GOT3 (cell line): ENCODE results near the gene PCNX1.
"Not testable (repeated sequence)": the region's sequence is repeated elsewhere in the genome, so short reads cannot be mapped to it uniquely, and the experiment has no call there.

Experiments
- DNase-seq: peaks from one replicate; lab custom pipeline; 2025; ENCODE audit warnings: mixed read lengths; lab: John Stamatoyannopoulos, UW

The PCNX1 gene

GRCh38 chr14:70916300-70916699 is 9.0 kb downstream of the PCNX1 start:
- no peak for DNase-seq

GRCh38 chr14:70916799-70917198 is 9.5 kb downstream of the PCNX1 start:
- no peak for DNase-seq

GRCh38 chr14:70917633-70918032 is 10.4 kb downstream of the PCNX1 start:
- no peak for DNase-seq

GRCh38 chr14:70919774-70920173 is 12.5 kb downstream of the PCNX1 start:
- DNase-seq = no peak

GRCh38 chr14:70920608-70921007 is 13.3 kb downstream of the PCNX1 start:
- no peak for DNase-seq

- DNase-seq = no peak
These were observed 14.4 kb downstream of the PCNX1 start for GRCh38 chr14:70921669-70922068.

- DNase-seq = no peak
These were observed 17.3 kb downstream of the PCNX1 start for GRCh38 chr14:70924521-70924920.

GRCh38 chr14:70926235-70926830 is 19.1 kb downstream of the PCNX1 start:
- DNase-seq = no peak

- no peak for DNase-seq
These were observed 23.7 kb downstream of the PCNX1 start for GRCh38 chr14:70931008-70931407.

GRCh38 chr14:70934084-70934483 is 26.8 kb downstream of the PCNX1 start:
- DNase-seq = no peak

- no peak for DNase-seq
These were observed 27.4 kb downstream of the PCNX1 start for GRCh38 chr14:70934502-70935134.

- no peak for DNase-seq
These were observed 27.9 kb downstream of the PCNX1 start for GRCh38 chr14:70935135-70935534.

GRCh38 chr14:70939693-70940092 is 32.4 kb downstream of the PCNX1 start:
- DNase-seq = not testable (repeated sequence)

GRCh38 chr14:70941637-70942341 is 34.5 kb downstream of the PCNX1 start:
- DNase-seq = not testable (repeated sequence)

- no peak for DNase-seq
These were observed 35.1 kb downstream of the PCNX1 start for GRCh38 chr14:70942342-70942706.

- not testable (repeated sequence) for DNase-seq
These were observed 35.5 kb downstream of the PCNX1 start for GRCh38 chr14:70942721-70943120.

GRCh38 chr14:70943838-70944237 is 36.6 kb downstream of the PCNX1 start:
- DNase-seq = no peak

GRCh38 chr14:70947739-70948138 is 40.5 kb downstream of the PCNX1 start:
- no peak for DNase-seq

- DNase-seq = no peak
These were observed 45.2 kb downstream of the PCNX1 start for GRCh38 chr14:70952485-70952884.

- no peak for DNase-seq
These were observed 46.8 kb downstream of the PCNX1 start for GRCh38 chr14:70954068-70954467.

GRCh38 chr14:70955543-70956480 is 48.6 kb downstream of the PCNX1 start:
- no peak for DNase-seq

- DNase-seq = no peak
These were observed 49.3 kb downstream of the PCNX1 start for GRCh38 chr14:70956511-70956910.
